Esophagus squamous epithelium (tissue), 5 donors: ENCODE data around the gene LRP2BP. TPM values are rescaled to one million over a fixed set of nuclear protein-coding genes. Genes with fewer than 3 reads are reported as not detected.
"Not testable (repeated sequence)": the region's sequence is repeated elsewhere in the genome, so short reads cannot be mapped to it uniquely, and the experiment has no call there.

Experiments used
- DNase-seq: peaks from one replicate; lab custom pipeline; 2025; lab: John Stamatoyannopoulos, UW
- H3K27ac ChIP-seq, 4 donors: fragments of 200-600 bp; sonication (generic); one replicate each; pipeline ENCODE4 v1.5.1; 2016 to 2019; ENCODE audit warnings: mild to moderate bottlenecking in 1 of 4
- H3K27me3 ChIP-seq, 4 donors: fragments of 200-600 bp; sonication (generic); 1 replicate in 3 of 4; 2 replicates in 1 of 4; pipeline versions ENCODE4 v1.5.1 to v1.6.0; 2017 to 2021; ENCODE audit warnings: antibody characterized with exemption in 1 of 4
- H3K36me3 ChIP-seq, 3 donors: fragments of 200-600 bp; sonication (generic); one replicate each; pipeline ENCODE4 v1.5.1; 2016 to 2019
- H3K4me1 ChIP-seq, 3 donors: fragments of 200-600 bp; sonication (generic); one replicate each; pipeline ENCODE4 v1.5.1; 2017 to 2019
- H3K4me3 ChIP-seq, 4 donors: fragments of 200-600 bp; sonication (generic); 1 replicate in 3 of 4; 2 replicates in 1 of 4; pipeline ENCODE4 v1.5.1; 2016 to 2019; ENCODE audit warnings: mild to moderate bottlenecking in 2 of 4, moderate library complexity in 1 of 4
- H3K9me3 ChIP-seq, 3 donors: fragments of 200-600 bp; sonication (generic); one replicate each; pipeline ENCODE4 v1.5.1; 2016 to 2019
- CTCF ChIP-seq, 6 experiments: fragments of 450-650 bp in 4 of 6; fragments of 200-600 bp in 2 of 6; sonication (generic) in 2 of 6; IDR thresholded peaks; one replicate each; pipeline ENCODE4 v1.5.1; 2016 to 2019; ENCODE audit warnings: antibody characterized with exemption in 6 of 6, mild to moderate bottlenecking in 4 of 6, moderate library complexity in 4 of 6
- POLR2A ChIP-seq, 4 donors: fragments of 450-650 bp; IDR thresholded peaks; one replicate each; pipeline ENCODE4 v1.6.1; 2017; ENCODE audit warnings: antibody characterized with exemption in 4 of 4, mild to moderate bottlenecking in 4 of 4, moderate library complexity in 3 of 4
- whole genome bisulfite sequencing, 2 donors: methylation state at CpG; one replicate each; pipeline ENCODE4 v1.1.5; 2018; 5-methylcytosine and 5-hydroxymethylcytosine counted together
- intact Hi-C: fragments of 100-400 bp; cut with DNase I; formaldehyde crosslinking; loops from one replicate; pipeline ENCODE4 v1.15.0; 2022
- total RNA-seq, 4 donors: library from RNA; depleted of rRNA; stranded (reverse); fragments of >200 nt; gene quantifications; one replicate each; pipeline ENCODE4 v1.1.0, GENCODE V29; 2016
- donor health status: DM: yes; HTN: yes; CAD: no.

LRP2BP gene
- total RNA-seq, 4 donors from 2014 or later = 0.08 to 0.57 (median 0.22) TPM; not detected in 1

GRCh38 chr4:185369731-185370130, 26.0 kb downstream of the LRP2BP start:
- whole genome bisulfite sequencing, 2 donors = 83 to 90% methylated on average over 2 to 3 of the region's 3 CpGs
- intact Hi-C loops = no loop called here
- H3K27ac ChIP-seq = no peak overlapping the region
- no peaks in the 10 kb centered on the region for H3K27me3 ChIP-seq
- TF ChIP-seq POLR2A (IDR thresholded peaks at IDR 0.05) = no peak
- TF ChIP-seq CTCF (IDR thresholded peaks at IDR 0.05) = no peak
- no peaks in the 10 kb centered on the region for H3K9me3 ChIP-seq
- DNase-seq = no peak
- no peaks in the 10 kb centered on the region for H3K4me1 ChIP-seq
- H3K4me3 ChIP-seq = no peak overlapping the region
- H3K36me3 ChIP-seq = peaks cover 0 to 45% (median 0%) of the 10 kb centered on the region in 3 donors

- no peak overlapping the region for H3K27ac ChIP-seq
- DNase-seq = no peak
- intact Hi-C loops = no loop called here
- 91 to 95% methylated on average over 5 of the region's 5 CpGs for WGBS, 2 donors
- H3K27me3 ChIP-seq = no peaks in the 10 kb centered on the region
- no peaks in the 10 kb centered on the region for H3K9me3 ChIP-seq
- peaks cover 0 to 37% (median 0%) of the 10 kb centered on the region in 3 donors for H3K36me3 ChIP-seq
- H3K4me1 ChIP-seq = no peaks in the 10 kb centered on the region
- no peak overlapping the region for H3K4me3 ChIP-seq
- TF ChIP-seq POLR2A (IDR thresholded peaks at IDR 0.05) (no peak), CTCF (IDR thresholded peaks at IDR 0.05) (no peak)
Observed at GRCh38 chr4:185364886-185365285, 30.8 kb downstream of the LRP2BP start.

GRCh38 chr4:185363251-185363650, 32.5 kb downstream of the LRP2BP start:
- no peak for TF ChIP-seq CTCF (IDR thresholded peaks at IDR 0.05)
- TF ChIP-seq POLR2A (IDR thresholded peaks at IDR 0.05) = no peak
- Histone ChIP-seq H3K4me3 (no peak overlapping the region), H3K36me3 (peaks cover 0 to 43% (median 0%) of the 10 kb centered on the region in 3 donors), H3K9me3 (no peaks in the 10 kb centered on the region), H3K4me1 (no peaks in the 10 kb centered on the region), H3K27me3 (no peaks in the 10 kb centered on the region), H3K27ac (no peak overlapping the region)
- no peak for DNase-seq
- intact Hi-C loops = no loop called here
- WGBS, 2 donors = 69 to 75% methylated on average over 3 of the region's 3 CpGs

GRCh38 chr4:185362570-185362969, 33.2 kb downstream of the LRP2BP start:
- WGBS, 2 donors = 70 to 75% methylated on average over 5 of the region's 6 CpGs
- H3K27me3 ChIP-seq, H3K9me3 ChIP-seq, H3K4me1 ChIP-seq, DNase-seq, H3K27ac ChIP-seq, intact Hi-C loops, H3K4me3 ChIP-seq: not testable (repeated sequence)
- H3K36me3 ChIP-seq = peaks cover 0 to 38% (median 0%) of the 10 kb centered on the region in 3 donors

- intact Hi-C loops = no loop called here
Observed at GRCh38 chr4:185361872-185362271, 33.9 kb downstream of the LRP2BP start.

More at GRCh38 chr4:185361872-185362271, 33.9 kb downstream of the LRP2BP start:
- TF ChIP-seq CTCF (IDR thresholded peaks at IDR 0.05) (no peak), POLR2A (IDR thresholded peaks at IDR 0.05) (no peak)
- no peaks in the 10 kb centered on the region for H3K9me3 ChIP-seq
- DNase-seq = no peak
- no peak overlapping the region for H3K4me3 ChIP-seq
- H3K36me3 ChIP-seq = peaks cover 0 to 38% (median 0%) of the 10 kb centered on the region in 3 donors
- WGBS, 2 donors = 73 to 77% methylated on average over 3 of the region's 3 CpGs
- no peak overlapping the region for H3K27ac ChIP-seq
- no peaks in the 10 kb centered on the region for H3K4me1 ChIP-seq
- no peaks in the 10 kb centered on the region for H3K27me3 ChIP-seq
